Umbilical cord (tissue), 2 donors: Measurements from ENCODE around the gene ARHGAP15. TPM values are rescaled to one million over a fixed set of nuclear protein-coding genes. Genes with fewer than 3 reads are reported as not detected.
"Not testable (repeated sequence)": the region's sequence is repeated elsewhere in the genome, so short reads cannot be mapped to it uniquely, and the experiment has no call there.

Source experiments
- DNase-seq: peaks from one replicate; pipeline ENCODE4 v3.0.0-alpha.2; 2015; ENCODE audit warnings: low spot score
- total RNA-seq: library from RNA; depleted of rRNA; stranded (reverse); fragments of >200 nt; gene quantifications from one replicate; pipeline ENCODE4 v1.2.3, GENCODE V29; 2014; ENCODE audit warnings: low replicate concordance; ENCODE audit not compliant: insufficient read depth

Gene ARHGAP15
- total RNA-seq, 1 donor from 2014 or later, result 54.2 TPM

DNA sequence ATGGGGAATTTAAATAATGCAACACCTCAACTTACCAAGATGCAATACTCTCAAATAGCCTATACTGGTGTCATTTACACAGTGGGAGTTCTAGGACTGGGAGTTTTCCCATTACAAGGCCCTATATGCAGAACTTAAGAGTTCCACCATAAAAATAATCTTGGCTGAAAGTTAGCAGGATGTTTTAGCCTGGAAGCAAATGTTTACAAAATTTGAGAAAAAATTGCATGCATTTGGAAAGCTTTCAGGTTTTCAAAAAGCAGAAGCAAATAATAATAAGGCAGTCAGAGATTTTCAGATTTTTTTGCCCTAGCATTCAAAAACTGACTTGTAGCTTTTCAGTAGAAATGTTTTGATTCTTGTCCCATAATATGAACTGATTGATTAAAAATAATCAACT, 397.3 kb downstream of the ARHGAP15 start:
- DNase-seq, result peak; percentile 18

- DNase-seq, result no peak
Measured at GRCh38 chr2:143528021-143528420, 398.8 kb downstream of the ARHGAP15 start.

- peak; percentile 90 for DNase-seq
Measured at GRCh38 chr2:143529118-143529720, 400.0 kb downstream of the ARHGAP15 start.

DNA sequence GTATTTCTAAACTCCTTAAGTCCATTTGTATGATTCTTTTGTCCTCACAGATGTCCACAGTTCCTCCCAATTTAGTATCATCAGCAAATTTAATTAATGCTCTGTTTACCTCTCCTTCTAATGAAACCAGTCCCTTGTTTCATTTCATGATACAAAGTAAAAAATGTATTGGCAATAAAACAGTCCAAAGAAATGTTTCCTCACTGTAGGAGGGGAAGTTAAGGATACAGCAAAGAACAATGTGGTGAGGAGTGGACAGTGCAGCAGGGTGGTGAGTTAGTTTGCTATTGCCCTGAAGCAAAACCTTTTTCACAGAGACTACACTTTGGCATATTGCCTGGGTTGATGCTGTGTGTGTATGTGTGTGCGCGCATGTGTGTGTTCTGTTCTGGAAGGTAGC, 401.5 kb downstream of the ARHGAP15 start:
- DNase-seq, result no peak

DNA sequence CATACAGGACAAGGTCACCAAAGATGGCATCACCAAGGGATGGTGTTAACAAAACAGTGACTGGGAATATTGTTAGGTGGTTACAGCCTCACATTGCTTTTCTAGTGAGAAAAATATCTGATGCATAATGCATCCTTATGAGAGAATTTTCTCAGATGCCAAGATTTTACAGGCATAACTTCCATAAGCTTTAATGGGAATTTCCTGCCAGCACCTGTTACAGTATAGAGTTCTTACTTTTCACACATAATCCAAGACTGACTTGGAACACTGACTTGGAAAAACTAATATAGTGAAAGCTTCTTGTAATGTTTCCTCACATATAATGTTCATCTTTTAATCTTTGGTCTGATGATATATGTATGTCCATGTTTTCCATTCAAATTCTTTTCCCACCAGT, 402.8 kb downstream of the ARHGAP15 start:
- DNase-seq, result no peak

DNA sequence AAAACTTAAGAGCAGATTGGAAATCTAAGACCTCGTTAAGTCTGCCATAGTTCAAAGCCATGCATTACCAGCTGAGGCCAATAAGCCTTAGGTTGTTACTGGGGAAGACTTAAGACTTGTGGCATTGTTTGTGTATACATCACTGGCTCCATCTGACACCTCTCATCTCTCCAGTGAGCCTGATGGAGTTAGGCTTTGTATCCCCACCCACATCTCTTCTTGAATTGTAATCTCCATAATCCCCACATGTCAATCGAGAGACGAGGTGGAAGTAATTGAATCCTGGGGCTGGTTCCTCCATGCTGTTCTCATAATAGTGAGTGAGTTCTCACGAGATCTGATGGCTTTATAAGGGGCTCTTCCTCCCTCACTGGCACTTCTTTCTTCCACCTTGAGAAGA, 404.6 kb downstream of the ARHGAP15 start:
- no peak for DNase-seq

DNA sequence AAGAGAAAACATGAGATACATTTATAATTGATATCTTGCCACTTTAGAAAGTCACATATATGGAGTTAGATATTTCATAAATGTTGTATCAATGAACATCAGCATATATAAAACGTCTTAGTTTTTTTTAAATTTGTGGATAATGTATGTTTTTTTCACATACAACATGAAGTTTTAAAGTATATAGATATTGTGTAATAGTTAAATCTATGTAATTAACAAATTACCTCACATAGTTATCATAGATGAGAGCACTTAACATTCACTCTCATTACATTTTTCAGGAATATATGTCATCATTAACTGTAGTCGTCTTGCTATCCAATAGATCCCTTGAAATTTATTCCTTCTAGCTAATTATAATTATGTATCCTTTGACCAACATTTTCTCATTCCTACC, 406.6 kb downstream of the ARHGAP15 start:
- no peak for DNase-seq

- not testable (repeated sequence) for DNase-seq
Measured at GRCh38 chr2:143541899-143542298, 412.7 kb downstream of the ARHGAP15 start.

DNA sequence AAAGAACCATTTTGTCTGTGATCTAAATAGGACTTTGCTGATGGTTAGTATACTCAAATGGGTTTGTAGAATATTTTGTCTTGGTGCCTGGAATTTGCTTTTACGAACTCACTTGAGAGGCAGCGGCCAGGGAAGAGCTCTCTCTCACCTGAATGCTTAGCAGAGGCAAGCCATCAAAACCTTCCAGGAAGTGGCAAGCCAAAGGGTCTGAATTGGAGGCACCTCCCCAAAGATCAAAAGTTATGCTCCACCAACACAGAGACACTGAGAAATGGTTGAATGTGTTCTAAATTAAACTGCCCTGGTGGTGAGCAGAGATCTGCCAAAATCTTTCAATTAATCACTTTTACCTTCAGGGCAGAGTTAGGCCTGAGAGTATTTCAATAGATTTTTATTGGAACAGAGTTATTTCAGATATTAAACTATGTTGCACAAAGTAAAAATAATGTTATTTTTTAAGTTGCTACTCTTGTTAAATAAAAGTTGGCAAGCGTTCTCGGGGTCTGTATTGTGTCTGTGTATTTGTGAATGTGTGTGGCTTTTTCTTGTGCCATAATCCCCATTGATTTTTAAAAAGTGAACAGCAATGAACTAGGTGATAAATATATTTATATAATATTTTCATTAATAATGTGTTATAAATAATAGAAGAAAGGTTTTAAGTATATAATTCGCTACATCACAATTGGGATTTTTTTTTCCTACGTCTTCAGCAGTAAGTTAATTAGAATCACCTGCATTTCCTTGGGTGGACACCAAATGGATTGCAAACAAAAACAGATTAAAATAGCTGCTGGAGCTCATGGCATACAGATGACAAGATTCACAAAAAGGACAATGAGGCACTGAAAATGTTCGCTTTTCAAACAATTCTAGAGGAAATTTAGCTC, 416.1 kb downstream of the ARHGAP15 start:
- peak; percentile 20 for DNase-seq

DNA sequence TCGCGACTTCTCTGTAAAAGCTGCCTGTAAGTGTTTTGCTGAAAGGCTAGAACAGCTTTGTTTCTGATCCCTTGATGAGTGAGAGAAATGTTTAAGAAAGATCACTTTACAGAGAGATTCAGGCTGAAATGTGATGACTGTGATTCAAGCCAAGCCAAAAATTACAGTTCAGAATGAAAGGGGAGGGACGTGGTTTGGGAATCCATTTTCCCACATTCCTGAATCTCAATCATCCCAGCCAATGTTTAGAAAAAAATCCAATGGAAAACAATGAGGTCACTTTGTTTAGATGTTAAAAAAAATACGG, 416.7 kb downstream of the ARHGAP15 start:
- DNase-seq, result peak; percentile 90

DNA sequence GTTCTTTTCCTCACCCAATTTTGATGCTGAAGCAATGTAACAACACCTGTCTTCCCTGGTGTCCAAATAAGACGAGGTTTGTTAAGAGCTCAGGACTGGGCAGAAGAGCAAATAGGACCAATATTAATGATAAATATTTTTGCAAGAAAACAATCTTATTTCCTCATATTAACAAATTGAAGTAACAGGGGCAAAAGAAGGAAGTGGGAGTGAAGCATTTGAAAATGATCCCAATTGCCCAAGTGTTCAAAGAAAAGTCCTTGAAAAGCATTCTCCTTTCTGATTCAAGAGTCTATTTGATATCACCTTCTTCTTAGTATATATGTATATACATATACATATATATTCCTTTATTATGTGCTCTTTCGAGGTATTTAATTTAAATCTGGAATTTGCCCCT, 418.8 kb downstream of the ARHGAP15 start:
- DNase-seq, result no peak

DNA sequence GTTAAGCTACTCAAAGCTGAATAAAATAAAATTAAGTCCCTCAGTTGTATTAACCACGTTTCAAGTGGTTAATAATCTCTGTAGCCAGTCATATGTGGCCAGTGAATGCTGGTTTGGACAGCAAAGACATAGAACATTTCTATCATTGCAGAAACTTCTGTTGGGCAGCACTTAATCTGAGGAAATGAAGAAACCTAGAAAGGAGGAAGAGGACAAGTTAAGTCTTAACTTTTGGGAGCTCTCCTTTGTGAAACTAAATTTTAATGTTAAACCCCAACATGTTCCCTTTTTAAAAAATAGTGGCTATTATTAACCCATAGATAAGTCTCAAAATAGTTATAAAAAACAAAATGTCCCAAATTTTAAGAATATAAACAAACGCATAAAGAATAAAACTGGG, 421.3 kb downstream of the ARHGAP15 start:
- no peak for DNase-seq

DNA sequence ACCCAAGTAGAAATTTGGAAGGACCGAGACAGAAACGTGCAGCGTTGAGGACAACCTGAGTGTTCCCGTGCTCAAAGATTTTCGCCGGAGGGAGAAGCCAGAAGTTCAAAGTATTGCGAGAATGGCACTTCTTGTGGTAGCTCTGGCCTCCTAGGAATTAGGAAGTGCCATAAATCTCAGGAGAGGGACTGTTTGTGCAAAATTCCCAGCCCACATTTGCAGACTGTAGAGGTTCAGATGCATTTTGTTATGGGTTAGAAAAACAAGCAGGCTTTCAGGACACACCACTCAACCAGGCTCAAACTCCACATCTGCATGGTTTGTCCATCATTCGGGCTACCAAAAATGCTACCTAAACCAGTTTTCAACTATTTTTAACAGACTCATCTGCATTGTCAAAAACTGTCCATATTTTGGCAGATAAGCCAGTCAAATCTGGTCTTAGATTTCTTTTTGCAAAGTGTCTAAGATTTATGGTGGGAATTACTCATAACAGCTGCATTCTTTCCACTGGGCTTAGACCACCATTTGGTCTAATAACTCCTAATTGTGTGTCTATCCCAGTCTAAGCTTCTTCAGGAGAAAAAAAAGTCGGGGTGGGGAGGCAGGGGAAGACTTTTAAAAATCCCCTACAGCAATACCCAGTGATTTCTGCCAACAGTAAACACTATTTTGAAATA, 422.9 kb downstream of the ARHGAP15 start:
- peak; percentile 86 for DNase-seq

DNA sequence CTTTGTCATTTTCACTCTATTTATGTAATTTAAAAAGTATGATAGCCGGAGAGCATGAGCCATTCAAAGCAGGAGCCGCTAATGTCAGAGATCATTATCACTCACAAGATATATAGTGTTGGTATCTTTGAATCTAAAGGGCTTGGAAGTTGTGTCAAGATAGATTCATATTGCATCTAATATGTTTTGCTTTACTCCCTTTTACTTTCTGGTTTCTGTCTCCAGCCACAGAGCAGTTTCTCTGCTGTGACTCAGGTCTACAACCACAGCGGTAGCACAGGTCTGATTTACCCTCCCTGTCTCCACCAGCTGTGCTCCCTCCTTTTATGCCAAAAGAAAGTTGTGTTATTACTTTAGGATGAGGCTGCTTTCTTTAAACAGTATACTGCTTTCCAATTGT, 424.0 kb downstream of the ARHGAP15 start:
- DNase-seq, result peak; percentile 73

GRCh38 chr2:143558665-143559064, 429.4 kb downstream of the ARHGAP15 start:
- peak; percentile 51 for DNase-seq

GRCh38 chr2:143559147-143559546, 429.9 kb downstream of the ARHGAP15 start:
- DNase-seq, result peak; percentile 29

DNA sequence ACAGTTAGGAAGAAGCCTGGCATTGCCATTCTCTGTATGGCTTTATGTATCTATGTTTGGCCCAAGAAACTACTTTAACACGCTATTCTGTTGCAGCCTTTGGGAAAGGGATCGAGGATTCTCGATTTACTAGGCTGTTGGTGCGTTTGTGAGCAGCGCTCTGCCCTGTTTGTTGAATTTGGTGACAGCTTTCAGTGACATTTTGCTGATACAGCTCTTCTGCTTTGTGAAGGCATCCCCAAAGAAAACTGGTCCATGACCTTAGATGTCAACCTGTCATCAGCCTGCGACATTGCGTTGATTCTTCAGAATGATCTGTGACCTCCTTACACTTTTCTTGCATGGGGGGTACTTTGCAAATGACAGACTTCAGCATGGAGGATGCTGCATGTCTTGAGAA, 431.5 kb downstream of the ARHGAP15 start:
- DNase-seq, result no peak

- DNase-seq, result no peak
Measured at GRCh38 chr2:143564419-143564818, 435.2 kb downstream of the ARHGAP15 start.

DNA sequence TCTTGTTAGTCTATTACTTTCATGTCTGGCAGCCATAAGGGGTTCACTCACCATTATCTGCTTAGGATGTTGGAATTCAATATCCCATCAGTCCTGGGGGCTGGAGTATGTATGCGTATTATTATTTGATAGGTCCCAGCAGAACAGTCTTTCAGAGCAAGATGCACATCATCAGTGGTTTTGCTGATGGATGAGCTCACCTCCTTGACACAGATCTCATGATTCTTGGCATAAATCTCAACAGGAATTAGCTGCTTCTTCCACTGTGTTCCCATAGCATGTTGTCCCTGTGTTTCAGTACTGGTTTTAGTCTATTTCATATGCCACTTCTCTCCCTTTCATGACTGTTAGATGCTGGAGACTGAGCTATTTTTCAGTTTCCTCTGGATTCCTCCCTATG, 442.5 kb downstream of the ARHGAP15 start:
- DNase-seq, result no peak

GRCh38 chr2:143572421-143572820, 443.2 kb downstream of the ARHGAP15 start:
- no peak for DNase-seq

DNA sequence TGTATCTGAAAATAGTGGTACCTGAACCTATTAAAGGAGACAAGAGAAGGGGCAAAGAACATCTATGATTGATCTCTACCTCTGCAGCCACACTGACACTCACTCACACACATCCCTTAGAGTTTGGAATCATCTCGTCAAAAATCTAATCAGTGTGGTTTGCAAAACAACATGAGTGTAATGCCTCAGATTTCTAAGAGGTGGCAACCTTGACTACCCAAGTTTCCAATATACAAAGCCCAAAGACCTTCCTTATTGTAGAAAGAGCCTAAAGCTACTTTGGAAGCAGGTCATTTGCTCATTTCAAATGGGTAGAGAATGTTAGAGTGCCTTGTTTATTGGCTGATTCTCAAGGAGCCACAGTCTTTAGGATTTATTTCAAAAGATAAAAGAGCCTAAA, 444.9 kb downstream of the ARHGAP15 start:
- no peak for DNase-seq

DNA sequence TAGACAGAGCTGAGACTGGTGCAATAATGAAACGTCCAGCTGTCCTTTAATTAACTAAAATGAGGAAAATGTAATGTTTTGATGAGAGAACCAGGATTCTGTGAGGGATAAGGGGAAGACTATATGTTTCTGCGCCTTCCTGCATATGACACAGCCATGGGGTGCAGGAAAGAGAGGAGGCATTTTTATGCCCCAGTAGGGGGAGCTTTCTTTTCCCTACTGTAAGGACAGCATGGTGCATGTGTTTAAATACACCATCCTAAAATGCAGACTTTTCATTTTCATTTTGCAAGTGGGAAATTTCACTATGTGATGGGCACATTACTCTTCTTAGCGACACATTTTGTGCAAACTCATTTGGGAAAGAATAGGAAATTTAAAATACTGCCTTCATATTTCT, 446.1 kb downstream of the ARHGAP15 start:
- DNase-seq, result no peak

- no peak for DNase-seq
Measured at GRCh38 chr2:143577489-143577888, 448.3 kb downstream of the ARHGAP15 start.
